HepG2 (cell line): ENCODE data around the gene TRAPPC12. TPM values are rescaled to one million over a fixed set of nuclear protein-coding genes. Genes with fewer than 3 reads are reported as not detected.

Experiments used
- FOXK1 ChIP-seq: sonication (generic); formaldehyde crosslinking; IDR thresholded peaks from 2 replicates; pipeline ENCODE4 v1.4.0; 2020; ENCODE audit warnings: low read depth, missing genetic modification reagents, borderline replicate concordance
- MXI1 ChIP-seq: IDR thresholded peaks from 3 replicates; pipeline ENCODE4 v1.6.1; 2012; ENCODE audit warnings: low read depth, low read length, inconsistent platforms, borderline replicate concordance
- NFIC ChIP-seq: IDR thresholded peaks from 2 replicates; pipeline ENCODE4 v1.6.1; 2012; ENCODE audit warnings: mild to moderate bottlenecking, low read length, inconsistent platforms
- NFKB2 ChIP-seq: sonication (generic); formaldehyde crosslinking; IDR thresholded peaks from 2 replicates; pipeline ENCODE4 v1.4.0; 2020; ENCODE audit warnings: missing genetic modification reagents, borderline replicate concordance
- RBM22 ChIP-seq: fragments of 200-400 bp; formaldehyde crosslinking; optimal IDR thresholded peaks from 2 replicates; pipeline ENCODE3; 2017; ENCODE audit warnings: mild to moderate bottlenecking, low read length, moderate library complexity
- SMAD9 ChIP-seq: sonication (generic); formaldehyde crosslinking; IDR thresholded peaks from 2 replicates; pipeline ENCODE4 v1.5.1; 2020; ENCODE audit warnings: mild to moderate bottlenecking, missing genetic modification reagents
- SP1 ChIP-seq, 2 experiments: fragments of 450-650 bp in 1 of 2; sonication (generic) in 1 of 2; formaldehyde crosslinking in 1 of 2; IDR thresholded peaks; 2 replicates each; pipeline versions ENCODE4 v1.4.0 to v1.6.1; 2016 to 2020; ENCODE audit warnings: missing genetic modification reagents in 1 of 2
- SP4 ChIP-seq: sonication (generic); formaldehyde crosslinking; IDR thresholded peaks from 2 replicates; pipeline ENCODE4 v1.8.1; 2023; ENCODE audit warnings: mild to moderate bottlenecking, missing genetic modification reagents
- ZBTB7A ChIP-seq: sonication (generic); formaldehyde crosslinking; IDR thresholded peaks from 2 replicates; pipeline ENCODE4 v1.8.0; 2022; ENCODE audit warnings: mild to moderate bottlenecking, missing genetic modification reagents
- ZFY ChIP-seq: sonication (generic); formaldehyde crosslinking; IDR thresholded peaks from 2 replicates; pipeline ENCODE4 v1.4.0; 2020; ENCODE audit warnings: missing genetic modification reagents
- ZMYM4 ChIP-seq: sonication (generic); formaldehyde crosslinking; IDR thresholded peaks from 2 replicates; pipeline ENCODE4 v1.8.1; 2023; ENCODE audit warnings: mild to moderate bottlenecking, missing genetic modification reagents
- ZNF44 ChIP-seq: sonication (generic); formaldehyde crosslinking; IDR thresholded peaks from 2 replicates; pipeline ENCODE4 v1.5.1; 2020; ENCODE audit warnings: mild to moderate bottlenecking, missing genetic modification reagents
- ZNF552 ChIP-seq: sonication (generic); formaldehyde crosslinking; IDR thresholded peaks from 2 replicates; pipeline ENCODE4 v1.9.0; 2022; ENCODE audit warnings: missing genetic modification reagents, mild to moderate bottlenecking, borderline replicate concordance
- ZNF7 ChIP-seq: IDR thresholded peaks from 2 replicates; pipeline ENCODE4 v1.6.1; 2016; ENCODE audit warnings: missing biosample characterization, missing genetic modification reagents
- ZNF879 ChIP-seq: sonication (generic); formaldehyde crosslinking; IDR thresholded peaks from 2 replicates; pipeline ENCODE4 v1.8.1; 2023; ENCODE audit warnings: missing genetic modification reagents
- polyA plus RNA-seq, 8 experiments: library from polyadenylated mRNA; depleted of rRNA in 3 of 8; stranded (reverse) in 7 of 8; unstranded in 1 of 8; fragments of >200 nt; fragmentation: Illumina TruSeq in 4 of 8; extraction: Trizol in 4 of 8; gene quantifications; 2 replicates each; pipeline versions ENCODE4 v1.2.1 to v1.2.3, GENCODE V29; 2011 to 2016; ENCODE audit warnings: low read depth in 4 of 8, missing spikeins in 1 of 8, mixed read lengths in 1 of 8; ENCODE audit not compliant: insufficient read depth in 1 of 8
- total RNA-seq, 5 experiments: library from RNA; depleted of rRNA; stranded (reverse); fragments of >200 nt; fragmentation: Illumina TruSeq; extraction: Trizol; gene quantifications; 2 replicates each; pipeline ENCODE4 v1.2.3, GENCODE V29; 2016; ENCODE audit warnings: low read depth in 1 of 5
- TF ChIP-seq, protein P1 (sequence below): sonication (generic); formaldehyde crosslinking; IDR thresholded peaks from 2 replicates; pipeline ENCODE4 v1.4.0; 2020; ENCODE audit warnings: missing genetic modification reagents, low read depth, mild to moderate bottlenecking, borderline replicate concordance
- TF ChIP-seq, protein P2 (sequence below): sonication (generic); formaldehyde crosslinking; IDR thresholded peaks from 2 replicates; pipeline ENCODE4 v1.4.0; 2020; ENCODE audit warnings: missing genetic modification reagents, mild to moderate bottlenecking, borderline replicate concordance
- TF ChIP-seq, protein P3 (sequence below): sonication (generic); formaldehyde crosslinking; IDR thresholded peaks from 2 replicates; pipeline ENCODE4 v1.5.0; 2020; ENCODE audit warnings: missing genetic modification reagents, mild to moderate bottlenecking, borderline replicate concordance
- TF ChIP-seq, protein P4 (sequence below): sonication (generic); formaldehyde crosslinking; IDR thresholded peaks from 2 replicates; pipeline ENCODE4 v1.5.1; 2020; ENCODE audit warnings: missing genetic modification reagents, mild to moderate bottlenecking, borderline replicate concordance
- TF ChIP-seq, protein P5 (sequence below): sonication (generic); formaldehyde crosslinking; IDR thresholded peaks from 2 replicates; pipeline ENCODE4 v1.5.0; 2020; ENCODE audit warnings: missing genetic modification reagents
- TF ChIP-seq, protein P6 (sequence below): sonication (generic); formaldehyde crosslinking; IDR thresholded peaks from 2 replicates; pipeline ENCODE4 v1.4.0; 2020; ENCODE audit warnings: missing genetic modification reagents; ENCODE audit errors: not compliant biosample characterization

Gene TRAPPC12
- total and polyA plus RNA-seq, 2 of the 13 experiments (the other 11 are each of a cell fraction or from before 2014, with no cell fraction given): 46.4 to 97.7 TPM

DNA sequence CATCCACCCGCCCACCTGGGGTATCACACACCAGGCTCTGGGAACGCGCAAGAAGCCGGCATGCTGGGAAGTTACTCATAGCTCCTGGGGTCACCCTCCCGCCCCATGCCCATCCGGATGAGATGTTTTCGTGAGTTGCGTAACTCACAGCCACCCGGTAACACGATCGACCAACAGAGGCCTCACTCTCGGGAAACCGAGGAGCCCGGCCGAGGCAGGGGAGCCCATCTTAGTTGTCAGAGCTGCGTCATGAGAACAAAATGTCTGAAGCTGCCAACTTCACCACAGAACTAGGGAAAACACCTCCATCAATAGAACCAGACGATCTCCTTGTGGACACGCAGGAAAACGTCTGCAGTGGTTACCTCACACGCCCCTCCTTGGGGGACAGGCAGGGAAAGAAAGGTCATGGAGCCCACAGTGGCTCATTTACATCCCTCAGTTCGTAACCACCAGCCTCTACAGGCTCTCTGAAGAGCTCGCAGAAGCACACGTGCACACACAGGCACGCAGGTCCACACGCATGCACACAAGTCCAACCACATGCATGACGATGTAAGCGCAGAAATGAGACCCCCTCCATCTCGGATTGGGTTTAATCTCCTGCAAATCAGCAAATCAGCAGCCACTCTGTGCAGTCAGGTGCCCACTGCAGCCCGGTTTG lies 113.6 kb downstream of the TRAPPC12 start (continued):
- TF ChIP-seq, protein P1, sequence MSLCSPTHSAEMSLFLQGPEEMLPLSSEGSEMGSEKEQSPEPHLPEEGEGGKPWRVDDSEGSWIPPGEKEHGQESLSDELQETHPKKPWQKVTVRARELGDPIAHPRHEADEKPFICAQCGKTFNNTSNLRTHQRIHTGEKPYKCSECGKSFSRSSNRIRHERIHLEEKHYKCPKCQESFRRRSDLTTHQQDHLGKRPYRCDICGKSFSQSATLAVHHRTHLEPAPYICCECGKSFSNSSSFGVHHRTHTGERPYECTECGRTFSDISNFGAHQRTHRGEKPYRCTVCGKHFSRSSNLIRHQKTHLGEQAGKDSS: peak; percentile 39; the same call in 1 of the 2 replicates
- TF ChIP-seq ZNF552 (CRISPR knock-in tag) (no peak), ZNF879 (CRISPR knock-in tag) (no peak), ZMYM4 (peak; percentile 71; the same call in 1 of the 2 replicates), ZFY (peak; percentile 29; the same call in 1 of the 2 replicates), ZBTB7A (CRISPR knock-in tag) (peak; percentile 79; the same call in 1 of the 2 replicates), NFKB2 (CRISPR knock-in tag) (no peak), FOXK1 (peak; percentile 31; the same call in 1 of the 2 replicates), SP4 (CRISPR knock-in tag) (no peak), RBM22 (no peak), ZNF7 (no peak), NFIC (no peak), MXI1 (no peak), SP1 (IDR thresholded peaks at IDR 0.05) (no peak), SP1 (CRISPR knock-in tag; IDR thresholded peaks at IDR 0.05) (no peak), ZNF44 (CRISPR knock-in tag) (no peak; the same call in 1 of the 2 replicates), SMAD9 (CRISPR knock-in tag) (no peak)
- TF ChIP-seq, protein P2, sequence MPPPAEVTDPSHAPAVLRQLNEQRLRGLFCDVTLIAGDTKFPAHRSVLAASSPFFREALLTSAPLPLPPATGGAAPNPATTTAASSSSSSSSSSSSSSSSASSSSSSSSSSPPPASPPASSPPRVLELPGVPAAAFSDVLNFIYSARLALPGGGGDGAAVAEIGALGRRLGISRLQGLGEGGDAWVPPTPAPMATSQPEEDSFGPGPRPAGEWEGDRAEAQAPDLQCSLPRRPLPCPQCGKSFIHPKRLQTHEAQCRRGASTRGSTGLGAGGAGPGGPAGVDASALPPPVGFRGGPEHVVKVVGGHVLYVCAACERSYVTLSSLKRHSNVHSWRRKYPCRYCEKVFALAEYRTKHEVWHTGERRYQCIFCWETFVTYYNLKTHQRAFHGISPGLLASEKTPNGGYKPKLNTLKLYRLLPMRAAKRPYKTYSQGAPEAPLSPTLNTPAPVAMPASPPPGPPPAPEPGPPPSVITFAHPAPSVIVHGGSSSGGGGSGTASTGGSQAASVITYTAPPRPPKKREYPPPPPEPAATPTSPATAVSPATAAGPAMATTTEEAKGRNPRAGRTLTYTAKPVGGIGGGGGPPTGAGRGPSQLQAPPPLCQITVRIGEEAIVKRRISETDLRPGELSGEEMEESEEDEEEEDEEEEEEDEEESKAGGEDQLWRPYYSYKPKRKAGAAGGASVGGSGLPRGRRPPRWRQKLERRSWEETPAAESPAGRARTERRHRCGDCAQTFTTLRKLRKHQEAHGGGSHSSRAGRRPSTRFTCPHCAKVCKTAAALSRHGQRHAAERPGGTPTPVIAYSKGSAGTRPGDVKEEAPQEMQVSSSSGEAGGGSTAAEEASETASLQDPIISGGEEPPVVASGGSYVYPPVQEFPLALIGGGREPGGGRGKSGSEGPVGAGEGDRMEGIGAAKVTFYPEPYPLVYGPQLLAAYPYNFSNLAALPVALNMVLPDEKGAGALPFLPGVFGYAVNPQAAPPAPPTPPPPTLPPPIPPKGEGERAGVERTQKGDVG (CRISPR knock-in tag): no peak
- TF ChIP-seq, protein P3, sequence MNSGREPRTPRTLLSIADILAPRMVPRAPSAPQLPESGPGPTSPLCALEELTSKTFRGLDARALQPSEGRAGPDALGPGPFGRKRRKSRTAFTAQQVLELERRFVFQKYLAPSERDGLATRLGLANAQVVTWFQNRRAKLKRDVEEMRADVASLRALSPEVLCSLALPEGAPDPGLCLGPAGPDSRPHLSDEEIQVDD (CRISPR knock-in tag): no peak
- TF ChIP-seq, protein P4, sequence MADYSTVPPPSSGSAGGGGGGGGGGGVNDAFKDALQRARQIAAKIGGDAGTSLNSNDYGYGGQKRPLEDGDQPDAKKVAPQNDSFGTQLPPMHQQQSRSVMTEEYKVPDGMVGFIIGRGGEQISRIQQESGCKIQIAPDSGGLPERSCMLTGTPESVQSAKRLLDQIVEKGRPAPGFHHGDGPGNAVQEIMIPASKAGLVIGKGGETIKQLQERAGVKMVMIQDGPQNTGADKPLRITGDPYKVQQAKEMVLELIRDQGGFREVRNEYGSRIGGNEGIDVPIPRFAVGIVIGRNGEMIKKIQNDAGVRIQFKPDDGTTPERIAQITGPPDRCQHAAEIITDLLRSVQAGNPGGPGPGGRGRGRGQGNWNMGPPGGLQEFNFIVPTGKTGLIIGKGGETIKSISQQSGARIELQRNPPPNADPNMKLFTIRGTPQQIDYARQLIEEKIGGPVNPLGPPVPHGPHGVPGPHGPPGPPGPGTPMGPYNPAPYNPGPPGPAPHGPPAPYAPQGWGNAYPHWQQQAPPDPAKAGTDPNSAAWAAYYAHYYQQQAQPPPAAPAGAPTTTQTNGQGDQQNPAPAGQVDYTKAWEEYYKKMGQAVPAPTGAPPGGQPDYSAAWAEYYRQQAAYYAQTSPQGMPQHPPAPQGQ (CRISPR knock-in tag): peak; percentile 53; the same call in 1 of the 2 replicates
- TF ChIP-seq, protein P5, sequence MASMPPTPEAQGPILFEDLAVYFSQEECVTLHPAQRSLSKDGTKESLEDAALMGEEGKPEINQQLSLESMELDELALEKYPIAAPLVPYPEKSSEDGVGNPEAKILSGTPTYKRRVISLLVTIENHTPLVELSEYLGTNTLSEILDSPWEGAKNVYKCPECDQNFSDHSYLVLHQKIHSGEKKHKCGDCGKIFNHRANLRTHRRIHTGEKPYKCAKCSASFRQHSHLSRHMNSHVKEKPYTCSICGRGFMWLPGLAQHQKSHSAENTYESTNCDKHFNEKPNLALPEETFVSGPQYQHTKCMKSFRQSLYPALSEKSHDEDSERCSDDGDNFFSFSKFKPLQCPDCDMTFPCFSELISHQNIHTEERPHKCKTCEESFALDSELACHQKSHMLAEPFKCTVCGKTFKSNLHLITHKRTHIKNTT (CRISPR knock-in tag): no peak
- TF ChIP-seq, protein P6, sequence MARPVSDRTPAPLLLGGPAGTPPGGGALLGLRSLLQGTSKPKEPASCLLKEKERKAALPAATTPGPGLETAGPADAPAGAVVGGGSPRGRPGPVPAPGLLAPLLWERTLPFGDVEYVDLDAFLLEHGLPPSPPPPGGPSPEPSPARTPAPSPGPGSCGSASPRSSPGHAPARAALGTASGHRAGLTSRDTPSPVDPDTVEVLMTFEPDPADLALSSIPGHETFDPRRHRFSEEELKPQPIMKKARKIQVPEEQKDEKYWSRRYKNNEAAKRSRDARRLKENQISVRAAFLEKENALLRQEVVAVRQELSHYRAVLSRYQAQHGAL (CRISPR knock-in tag): no peak
